ENCODE results near the gene TMEM106C.

Gene TMEM106C

GRCh38 chr12:47980779-47981495 lies 17.5 kb downstream of the TMEM106C start:
- no peak for DNase-seq

GRCh38 chr12:47981496-47982260 lies 18.3 kb downstream of the TMEM106C start:
- DNase-seq, result no peak

GRCh38 chr12:47982311-47982710 lies 18.9 kb downstream of the TMEM106C start:
- DNase-seq, result no peak

- no peak for DNase-seq
Measured at GRCh38 chr12:47982770-47983169, 19.4 kb downstream of the TMEM106C start.

GRCh38 chr12:47983541-47984115 lies 20.2 kb downstream of the TMEM106C start:
- DNase-seq, result no peak

- DNase-seq, result no peak
Measured at GRCh38 chr12:47984331-47984801, 21.0 kb downstream of the TMEM106C start.

GRCh38 chr12:47985596-47986290 lies 22.3 kb downstream of the TMEM106C start:
- DNase-seq, result no peak

- DNase-seq, result no peak
Measured at GRCh38 chr12:47986291-47986660, 22.9 kb downstream of the TMEM106C start.

GRCh38 chr12:47986832-47987231 lies 23.4 kb downstream of the TMEM106C start:
- DNase-seq, result no peak

- DNase-seq, result no peak
Measured at GRCh38 chr12:47987411-47988072, 24.1 kb downstream of the TMEM106C start.

GRCh38 chr12:47988073-47989022 lies 25.0 kb downstream of the TMEM106C start:
- DNase-seq, result no peak

GRCh38 chr12:47989023-47989417 lies 25.6 kb downstream of the TMEM106C start:
- no peak for DNase-seq

GRCh38 chr12:47989666-47990065 lies 26.3 kb downstream of the TMEM106C start:
- no peak for DNase-seq

- DNase-seq, result peak; percentile 11 to 27
Measured at GRCh38 chr12:47990351-47991105, 27.1 kb downstream of the TMEM106C start.

GRCh38 chr12:47991106-47992061 lies 28.0 kb downstream of the TMEM106C start:
- no peak for DNase-seq

- no peak for DNase-seq
Measured at GRCh38 chr12:47992776-47993175, 29.4 kb downstream of the TMEM106C start.

GRCh38 chr12:47993491-47993890 lies 30.1 kb downstream of the TMEM106C start:
- no peak for DNase-seq

- no peak for DNase-seq
Measured at GRCh38 chr12:47995981-47996401, 32.6 kb downstream of the TMEM106C start.

- DNase-seq, result no peak
Measured at GRCh38 chr12:47997321-47997720, 33.9 kb downstream of the TMEM106C start.
